Measurements from ENCODE around the gene RAB18.

- TF ChIP-seq CTCF (IDR thresholded peaks at IDR 0.05) (no peak), POLR2A (IDR thresholded peaks at IDR 0.05) (no peak)
Observed at GRCh38 chr10:27527666-27528295, 23.7 kb downstream of the RAB18 start.
